HFF-Myc (cell line): ENCODE results near the gene DDX39B.
"Not testable (repeated sequence)": the region's sequence is repeated elsewhere in the genome, so short reads cannot be mapped to it uniquely, and the experiment has no call there.

Experiments used
- DNase-seq: peaks from one replicate; pipeline ENCODE4 v3.0.0-alpha.2; 2011; ENCODE audit warnings: low read depth; ENCODE audit errors: extremely low read depth
- H3K4me3 ChIP-seq: replicated peaks from 2 replicates; pipeline ENCODE4 v1.5.1; 2011; ENCODE audit warnings: low read depth, mild to moderate bottlenecking, control low read depth, low read length
- TF ChIP-seq, protein P1 (sequence below): IDR thresholded peaks from 2 replicates; pipeline ENCODE4 v1.5.1; 2012; ENCODE audit warnings: mild to moderate bottlenecking, low read depth, low read length, control low read depth; ENCODE audit errors: missing control alignments

DDX39B gene

DNA sequence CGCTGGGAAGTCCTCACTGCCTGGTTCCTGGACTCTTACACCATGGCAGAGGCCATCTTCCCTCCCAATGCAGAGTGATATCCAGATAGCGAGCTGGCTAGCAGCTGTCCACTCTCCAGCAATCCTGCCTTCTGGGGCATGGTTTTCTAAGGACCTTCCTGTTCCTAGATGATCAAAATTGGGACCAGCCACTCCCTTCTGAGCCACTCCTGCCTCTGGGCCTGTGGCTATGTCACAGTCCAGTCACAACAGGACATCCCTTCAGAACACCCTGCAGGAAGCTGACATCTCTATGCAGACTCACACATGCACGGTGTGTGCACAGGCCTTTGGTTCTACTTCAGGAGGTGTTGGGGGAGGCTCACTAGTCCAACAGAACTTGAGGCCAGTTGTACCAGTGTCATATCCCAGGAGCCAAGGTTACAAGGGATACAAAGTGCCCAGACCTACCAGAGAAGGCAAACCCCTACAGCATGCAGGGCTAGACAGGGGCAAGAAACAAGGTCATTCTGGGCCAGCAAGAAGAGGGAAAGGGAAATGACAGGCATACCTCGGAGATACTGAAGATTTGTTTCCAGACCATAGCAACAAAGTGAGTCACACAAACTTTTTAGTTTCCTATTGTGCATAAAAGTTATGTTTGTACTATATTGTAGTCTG lies 15.7 kb downstream of the DDX39B start:
- no peak for DNase-seq
- TF ChIP-seq, protein P1, sequence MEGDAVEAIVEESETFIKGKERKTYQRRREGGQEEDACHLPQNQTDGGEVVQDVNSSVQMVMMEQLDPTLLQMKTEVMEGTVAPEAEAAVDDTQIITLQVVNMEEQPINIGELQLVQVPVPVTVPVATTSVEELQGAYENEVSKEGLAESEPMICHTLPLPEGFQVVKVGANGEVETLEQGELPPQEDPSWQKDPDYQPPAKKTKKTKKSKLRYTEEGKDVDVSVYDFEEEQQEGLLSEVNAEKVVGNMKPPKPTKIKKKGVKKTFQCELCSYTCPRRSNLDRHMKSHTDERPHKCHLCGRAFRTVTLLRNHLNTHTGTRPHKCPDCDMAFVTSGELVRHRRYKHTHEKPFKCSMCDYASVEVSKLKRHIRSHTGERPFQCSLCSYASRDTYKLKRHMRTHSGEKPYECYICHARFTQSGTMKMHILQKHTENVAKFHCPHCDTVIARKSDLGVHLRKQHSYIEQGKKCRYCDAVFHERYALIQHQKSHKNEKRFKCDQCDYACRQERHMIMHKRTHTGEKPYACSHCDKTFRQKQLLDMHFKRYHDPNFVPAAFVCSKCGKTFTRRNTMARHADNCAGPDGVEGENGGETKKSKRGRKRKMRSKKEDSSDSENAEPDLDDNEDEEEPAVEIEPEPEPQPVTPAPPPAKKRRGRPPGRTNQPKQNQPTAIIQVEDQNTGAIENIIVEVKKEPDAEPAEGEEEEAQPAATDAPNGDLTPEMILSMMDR = no peak
- no peak overlapping the region for H3K4me3 ChIP-seq

DNA sequence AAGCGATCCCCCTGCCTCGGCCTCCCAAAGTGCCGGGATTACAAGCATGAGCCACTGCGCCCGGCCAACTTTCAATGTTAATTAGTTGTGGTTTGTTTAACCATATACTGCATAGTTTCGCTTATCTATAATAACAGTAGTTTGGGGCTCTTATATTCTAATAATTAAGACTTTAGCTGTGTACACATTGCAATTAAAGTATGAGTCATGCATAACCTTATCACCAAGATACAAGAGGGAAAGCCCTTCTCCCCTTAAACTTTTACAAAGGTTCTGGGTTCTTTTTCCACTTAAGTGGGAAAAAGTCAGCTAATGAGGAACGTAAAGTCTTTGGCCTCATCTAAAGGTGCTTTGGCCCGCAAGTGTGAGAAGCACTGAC lies 16.3 kb downstream of the DDX39B start:
- TF ChIP-seq, protein P1 = no peak
- no peak overlapping the region for H3K4me3 ChIP-seq

DNA sequence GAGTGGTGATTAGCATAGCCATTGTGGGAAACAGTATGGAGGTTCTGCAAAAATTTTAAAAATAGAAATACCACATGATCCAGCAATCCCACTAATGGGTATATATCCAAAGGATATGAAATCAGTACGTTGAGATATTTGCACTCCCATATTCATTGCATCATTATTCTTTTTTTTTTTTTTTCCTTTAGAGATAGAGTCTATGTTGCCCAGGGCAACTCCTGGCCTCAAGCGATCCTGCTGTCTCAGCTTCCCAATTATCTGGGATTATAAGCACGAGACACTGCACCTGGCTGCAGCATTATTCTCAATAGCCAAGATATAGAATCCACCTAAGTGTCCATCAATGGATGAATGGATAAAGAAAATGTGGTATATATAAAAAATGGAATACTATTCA lies 20.0 kb downstream of the DDX39B start:
- no peak overlapping the region for H3K4me3 ChIP-seq
- TF ChIP-seq, protein P1 = no peak
- no peak for DNase-seq

More for the DNA sequence above, 16.3 kb downstream of the DDX39B start:
- DNase-seq = no peak

DNA sequence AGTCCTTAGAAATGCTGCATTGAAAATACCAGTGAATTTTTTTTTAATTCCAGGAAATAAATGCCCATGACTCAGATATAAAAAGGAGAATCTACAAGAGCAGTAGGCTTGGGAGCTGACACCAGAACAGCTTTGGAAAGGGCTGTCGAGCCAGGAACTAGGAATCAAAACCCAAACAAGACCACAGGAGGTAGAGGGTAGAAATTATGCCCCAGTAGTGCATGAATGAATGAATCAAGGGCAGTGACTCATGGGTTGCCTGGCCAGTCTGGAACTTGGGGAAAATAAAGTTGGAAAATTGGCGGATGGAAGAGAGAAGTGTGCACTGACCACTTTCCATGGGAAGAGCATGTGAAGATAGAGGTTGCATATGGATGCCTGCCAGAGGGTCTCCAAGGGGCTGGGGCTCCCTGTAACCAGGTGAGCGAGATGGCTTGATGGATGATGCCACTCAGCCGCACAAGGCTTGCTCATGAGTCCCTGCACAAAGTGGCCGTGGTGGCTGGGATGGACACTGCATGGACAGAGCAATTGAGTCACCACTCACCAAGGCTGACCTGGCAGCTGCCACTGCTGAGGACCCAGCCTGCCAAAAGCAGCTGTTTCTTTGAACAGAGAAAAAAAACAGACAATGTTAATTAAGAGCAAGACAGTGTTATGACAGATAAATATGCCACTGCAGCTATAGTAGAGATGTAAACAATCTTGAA lies 28.2 kb downstream of the DDX39B start:
- no peak overlapping the region for H3K4me3 ChIP-seq
- no peak for DNase-seq
- TF ChIP-seq, protein P1 = no peak

DNA sequence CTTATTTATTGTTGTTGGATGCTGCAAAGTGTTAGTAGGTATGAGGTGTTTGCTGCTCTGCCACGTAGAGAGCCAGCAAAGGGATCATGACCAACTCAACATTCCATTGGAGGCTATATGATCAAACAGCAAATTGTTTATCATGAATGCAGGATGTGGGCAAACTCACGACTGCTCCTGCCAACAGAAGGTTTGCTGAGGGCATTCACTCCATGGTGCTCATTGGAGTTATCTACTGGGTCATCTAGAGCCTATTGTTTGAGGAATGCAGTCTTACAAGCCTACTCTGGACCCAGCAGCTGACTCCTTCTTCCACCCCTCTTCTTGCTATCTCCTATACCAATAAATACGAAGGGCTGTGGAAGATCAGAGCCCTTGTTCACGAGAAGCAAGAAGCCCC lies 31.8 kb downstream of the DDX39B start:
- TF ChIP-seq, protein P1 = no peak

DNA sequence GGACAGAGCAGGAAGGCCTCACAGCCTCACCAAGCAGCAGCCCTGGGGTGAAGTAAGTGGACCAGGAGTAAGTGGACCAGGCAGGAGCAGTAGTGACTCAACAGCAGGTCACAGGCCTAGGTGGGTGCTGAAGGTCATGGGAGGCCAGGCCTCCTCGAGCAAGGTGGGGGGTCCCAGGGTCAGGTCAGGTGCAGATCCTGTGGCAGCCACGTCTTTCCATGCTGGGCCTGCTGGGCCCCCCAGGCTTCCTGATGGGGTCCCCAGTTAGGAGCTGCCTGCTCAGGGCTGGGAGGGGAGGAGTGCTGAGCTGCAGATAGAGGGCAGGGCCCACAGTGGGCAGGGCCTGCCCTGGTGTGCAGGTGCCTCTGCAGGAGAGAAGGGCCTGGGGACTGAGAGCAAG lies 32.8 kb downstream of the DDX39B start:
- not testable (repeated sequence) for DNase-seq, H3K4me3 ChIP-seq

More for the DNA sequence above, 31.8 kb downstream of the DDX39B start:
- H3K4me3 ChIP-seq = no peak overlapping the region
- no peak for DNase-seq

DNA sequence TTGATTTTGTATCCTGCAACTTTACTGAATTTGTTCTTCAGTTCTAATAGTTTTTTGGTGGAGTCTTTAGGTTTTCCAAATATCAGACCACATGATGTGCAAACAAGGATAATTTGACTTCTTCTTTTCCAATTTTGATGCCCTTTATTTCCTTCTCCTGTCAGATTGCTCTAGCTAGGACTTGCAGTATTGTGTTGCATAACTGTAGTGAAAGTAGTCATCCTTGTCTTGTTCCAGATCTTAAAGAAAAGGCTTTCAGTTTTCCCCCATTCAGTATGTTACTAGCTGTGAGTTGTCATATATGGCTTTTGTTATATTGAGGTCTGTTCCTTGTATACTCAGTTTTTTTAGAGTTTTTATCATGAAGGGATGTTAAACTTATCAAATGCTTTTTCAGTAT lies 39.2 kb downstream of the DDX39B start:
- no peak for DNase-seq
- no peak overlapping the region for H3K4me3 ChIP-seq
- TF ChIP-seq, protein P1 = no peak

DNA sequence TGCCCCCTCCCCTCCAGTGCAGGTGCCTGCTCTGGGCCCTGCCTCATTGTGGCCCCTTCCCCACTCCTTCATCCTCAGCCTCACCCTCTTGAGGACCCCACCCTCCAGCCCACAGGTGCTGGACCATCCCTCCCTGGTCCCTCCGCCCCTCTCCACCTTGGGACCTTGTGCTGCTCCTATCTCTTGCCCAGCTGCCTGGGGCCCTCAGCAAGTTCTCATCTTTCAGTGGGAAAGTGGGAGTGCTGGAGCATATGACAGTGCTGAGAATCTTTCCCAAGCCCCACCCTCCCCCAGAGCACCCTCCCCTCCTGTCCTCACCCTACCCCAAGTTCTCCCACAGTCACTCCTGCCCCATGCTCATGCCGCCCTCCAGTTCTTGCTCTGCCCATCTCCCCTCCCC lies 42.2 kb downstream of the DDX39B start:
- DNase-seq, H3K4me3 ChIP-seq: not testable (repeated sequence)
